ENCODE results near the gene SLF2.
"Not testable (repeated sequence)": the region's sequence is repeated elsewhere in the genome, so short reads cannot be mapped to it uniquely, and the experiment has no call there.

The SLF2 gene

GRCh38 chr10:100962351-100963080, 49.8 kb downstream of the SLF2 start:
- DNase-seq (ENCODE audit: low read depth in 3 of 3): no peak

GRCh38 chr10:100963826-100964225, 51.1 kb downstream of the SLF2 start:
- no peak for DNase-seq (ENCODE audit: low read depth in 3 of 3)

- DNase-seq (ENCODE audit: low read depth in 3 of 3): no peak
Measured at GRCh38 chr10:100965820-100966219, 53.1 kb downstream of the SLF2 start.

- DNase-seq (ENCODE audit: low read depth in 3 of 3): no peak
Measured at GRCh38 chr10:100966887-100967286, 54.1 kb downstream of the SLF2 start.

GRCh38 chr10:100967332-100967731, 54.6 kb downstream of the SLF2 start:
- no peak for DNase-seq (ENCODE audit: low read depth in 3 of 3)

- no peak for DNase-seq (ENCODE audit: low read depth in 3 of 3)
Measured at GRCh38 chr10:100968062-100968736, 55.4 kb downstream of the SLF2 start.

GRCh38 chr10:100968863-100969186, 56.1 kb downstream of the SLF2 start:
- no peak for DNase-seq (ENCODE audit: low read depth in 3 of 3)

- peak in 1 of 3 experiments; percentile 29 for DNase-seq (ENCODE audit: low read depth in 3 of 3)
Measured at GRCh38 chr10:100969187-100970075, 56.7 kb downstream of the SLF2 start, which contains the start of gene SEMA4G. TSS of gene SEMA4G (plus strand) at chr10:100969504. CDS start at chr10:100972913, 3,409 bp downstream.

GRCh38 chr10:100970076-100970913, 57.5 kb downstream of the SLF2 start:
- DNase-seq (ENCODE audit: low read depth in 3 of 3): no peak

- no peak for DNase-seq (ENCODE audit: low read depth in 3 of 3)
Measured at GRCh38 chr10:100970914-100971811, 58.4 kb downstream of the SLF2 start.

GRCh38 chr10:100972115-100972903, 59.5 kb downstream of the SLF2 start:
- no peak for DNase-seq (ENCODE audit: low read depth in 3 of 3)

- DNase-seq (ENCODE audit: low read depth in 3 of 3): no peak
Measured at GRCh38 chr10:100972904-100973535, 60.3 kb downstream of the SLF2 start.

- not testable (repeated sequence) for DNase-seq (ENCODE audit: low read depth in 3 of 3)
Measured at GRCh38 chr10:100975397-100975796, 62.6 kb downstream of the SLF2 start.

- DNase-seq (ENCODE audit: low read depth in 3 of 3): no peak
Measured at GRCh38 chr10:100976906-100977305, 64.1 kb downstream of the SLF2 start.

GRCh38 chr10:100977436-100977835, 64.7 kb downstream of the SLF2 start:
- DNase-seq (ENCODE audit: low read depth in 3 of 3): no peak

- no peak for DNase-seq (ENCODE audit: low read depth in 3 of 3)
Measured at GRCh38 chr10:100978121-100978900, 65.5 kb downstream of the SLF2 start.

GRCh38 chr10:100978901-100979195, 66.1 kb downstream of the SLF2 start:
- DNase-seq (ENCODE audit: low read depth in 3 of 3): no peak

- no peak for DNase-seq (ENCODE audit: low read depth in 3 of 3)
Measured at GRCh38 chr10:100979791-100980272, 67.1 kb downstream of the SLF2 start.

Measured in stimulated activated CD4-positive, alpha-beta T cell treated with anti-CD3 and anti-CD28 coated beads, TNF-alpha, amount 100 ng/mL, for 24 hours (primary cell).